Measurements from ENCODE around the gene INTS15. TPM values are rescaled to one million over a fixed set of nuclear protein-coding genes. Genes with fewer than 3 reads are reported as not detected.
"Not testable (repeated sequence)": the region's sequence is repeated elsewhere in the genome, so short reads cannot be mapped to it uniquely, and the experiment has no call there.

INTS15 gene
- total and polyA plus RNA-seq, 2 experiments from 2014 or later = 7.0 to 27.0 TPM

- H3K27ac Mint-ChIP-seq = no peak overlapping the region
- H3K4me2 ChIP-seq = no peak overlapping the region
- ATAC-seq (peak; percentile 17), DNase-seq (ENCODE audit: low spot score) (peak; percentile 70)
- no peak overlapping the region for H3K27ac ChIP-seq (ENCODE audit: low read depth)
- H3K36me3 Mint-ChIP-seq (ENCODE audit: low read depth) = peaks cover 41% of the 10 kb centered on the region
- H3K79me2 ChIP-seq (replicated peaks; ENCODE audit: insufficient read depth) = no peaks in the 10 kb centered on the region
- H3K4me3 Mint-ChIP-seq = peak overlapping the region; percentile 34; the same call in 2 of the 3 replicates
- no peaks in the 10 kb centered on the region for H4K20me1 ChIP-seq (replicated peaks; ENCODE audit: insufficient read depth)
- no peak overlapping the region for H2AFZ ChIP-seq
- H3K4me1 ChIP-seq (ENCODE audit: insufficient read depth) = no peaks in the 10 kb centered on the region
- no peaks in the 10 kb centered on the region for H3K9me3 Mint-ChIP-seq
- H3K27me3 ChIP-seq (ENCODE audit: insufficient read depth) = no peaks in the 10 kb centered on the region
- peaks cover 2% of the 10 kb centered on the region for H3K27me3 Mint-ChIP-seq (ENCODE audit: insufficient read depth, low read depth, poor library complexity)
- H3K9me2 ChIP-seq (ENCODE audit: insufficient read depth) = no peaks in the 10 kb centered on the region
- no peak overlapping the region for H3K4me3 ChIP-seq
- peaks cover 3% of the 10 kb centered on the region; the same call in 1 of the 3 replicates for H3K4me1 Mint-ChIP-seq
- H3F3A ChIP-seq (replicated peaks; ENCODE audit: low read depth) = peaks cover 5% of the 10 kb centered on the region; the same call in 1 of the 2 replicates
- TF ChIP-seq STAT1 (IDR thresholded peaks at IDR 0.05; ENCODE audit: unreplicated experiment) (no peak), CTCF (conservative IDR thresholded peaks at IDR 0.05; ENCODE audit: low read depth in 2 of 2) (peak; percentile 31 to 38)
- 0 out of 2 replicates have a peak, but pooled peaks cover 5% of the 10 kb centered on the region for H3K36me3 ChIP-seq (ENCODE audit: insufficient read depth)
Observed at GRCh38 chr7:6579446-6579845, 10.4 kb upstream of the INTS15 start.

- not testable (repeated sequence) for H3K27ac Mint-ChIP-seq; H3K4me2 ChIP-seq; H3K27me3 ChIP-seq (ENCODE audit: insufficient read depth); H3K4me1 ChIP-seq (ENCODE audit: insufficient read depth); H4K20me1 ChIP-seq (replicated peaks; ENCODE audit: insufficient read depth); ATAC-seq; H3F3A ChIP-seq (replicated peaks; ENCODE audit: low read depth); H3K27ac ChIP-seq (ENCODE audit: low read depth); H3K79me2 ChIP-seq (replicated peaks; ENCODE audit: insufficient read depth); H3K4me1 Mint-ChIP-seq; DNase-seq (ENCODE audit: low spot score); H3K9me2 ChIP-seq (ENCODE audit: insufficient read depth); H3K27me3 Mint-ChIP-seq (ENCODE audit: insufficient read depth, low read depth, poor library complexity); H2AFZ ChIP-seq; H3K4me3 ChIP-seq; H3K36me3 ChIP-seq (ENCODE audit: insufficient read depth); H3K9me3 Mint-ChIP-seq; H3K4me3 Mint-ChIP-seq
- peaks cover 69% of the 10 kb centered on the region for H3K36me3 Mint-ChIP-seq (ENCODE audit: low read depth)
Observed at GRCh38 chr7:6585746-6586432, 3.9 kb upstream of the INTS15 start.

GRCh38 chr7:6588566-6588965, 1.3 kb upstream of the INTS15 start:
- no peak overlapping the region for H3K4me3 ChIP-seq
- H3K36me3 ChIP-seq (ENCODE audit: insufficient read depth) = 0 out of 2 replicates have a peak, but pooled peaks cover 7% of the 10 kb centered on the region
- peaks cover 8% of the 10 kb centered on the region; the same call in 2 of the 3 replicates for H3K4me1 Mint-ChIP-seq
- no peak overlapping the region for H3K27ac ChIP-seq (ENCODE audit: low read depth)
- no peak for DNase-seq (ENCODE audit: low spot score)
- peaks cover 5% of the 10 kb centered on the region; the same call in 1 of the 2 replicates for H3F3A ChIP-seq (replicated peaks; ENCODE audit: low read depth)
- H3K27me3 ChIP-seq (ENCODE audit: insufficient read depth) = no peaks in the 10 kb centered on the region
- peaks cover 8% of the 10 kb centered on the region; the same call in 1 of the 2 replicates for H3K79me2 ChIP-seq (replicated peaks; ENCODE audit: insufficient read depth)
- H3K4me3 Mint-ChIP-seq = no peak overlapping the region
- peaks cover 67% of the 10 kb centered on the region for H3K36me3 Mint-ChIP-seq (ENCODE audit: low read depth)
- no peaks in the 10 kb centered on the region for H3K9me3 Mint-ChIP-seq
- H3K9me2 ChIP-seq (ENCODE audit: insufficient read depth) = no peaks in the 10 kb centered on the region
- peaks cover 3% of the 10 kb centered on the region for H3K27me3 Mint-ChIP-seq (ENCODE audit: insufficient read depth, low read depth, poor library complexity)
- ATAC-seq = no peak
- no peak overlapping the region for H3K4me2 ChIP-seq
- H3K4me1 ChIP-seq (ENCODE audit: insufficient read depth) = 0 out of 2 replicates have a peak, but pooled peaks cover 4% of the 10 kb centered on the region
- no peak overlapping the region for H3K27ac Mint-ChIP-seq
- no peak overlapping the region for H2AFZ ChIP-seq
- H4K20me1 ChIP-seq (replicated peaks; ENCODE audit: insufficient read depth) = peaks cover 11% of the 10 kb centered on the region; the same call in 1 of the 2 replicates
- TF ChIP-seq ZNF462 (CRISPR knock-in tag; IDR thresholded peaks at IDR 0.05) (no peak), JUNB (IDR thresholded peaks at IDR 0.05; ENCODE audit: unreplicated experiment) (no peak), CTCF (conservative IDR thresholded peaks at IDR 0.05; ENCODE audit: low read depth in 2 of 2) (no peak)

Data from GM23338 (cell line).